DND-41 (cell line): ENCODE data around the gene NR5A1.

Source experiments
- ATAC-seq: fragments of 200-7000 bp; cut with Tn5 transposase; 3 replicates; pipeline ENCODE4 v1.9.1; 2021; ENCODE audit warnings: low read depth; ENCODE audit not compliant: insufficient read depth
- DNase-seq: peaks from one replicate; pipeline ENCODE4 v3.0.0-alpha.2; 2020
- H2AFZ ChIP-seq: 2 replicates; pipeline ENCODE4 v1.6.0; 2012; ENCODE audit warnings: low read depth, low read length
- H3K27ac ChIP-seq: 2 replicates; pipeline ENCODE4 v1.5.1; 2012; ENCODE audit warnings: low read length, inconsistent platforms
- H3K27me3 ChIP-seq: fragments of 200-600 bp; sonication (generic); 2 replicates; pipeline ENCODE4 v1.6.0; 2012; ENCODE audit warnings: low read length, mild to moderate bottlenecking, inconsistent platforms; ENCODE audit not compliant: insufficient read depth, poor library complexity
- H3K36me3 ChIP-seq: 2 replicates; pipeline ENCODE4 v1.5.1; 2012; ENCODE audit warnings: low read length, inconsistent platforms; ENCODE audit not compliant: insufficient read depth
- H3K4me1 ChIP-seq: 2 replicates; pipeline ENCODE4 v1.5.1; 2012; ENCODE audit warnings: mild to moderate bottlenecking, low read length; ENCODE audit not compliant: insufficient read depth
- H3K4me2 ChIP-seq: 2 replicates; pipeline ENCODE4 v1.6.0; 2012; ENCODE audit warnings: mild to moderate bottlenecking, moderate library complexity, low read length, inconsistent platforms; ENCODE audit not compliant: insufficient read depth
- H3K4me3 ChIP-seq, 2 experiments: fragments of 200-600 bp in 1 of 2; shearing (Covaris generic) in 1 of 2; 2 replicates each; pipeline ENCODE4 v1.5.1; 2012 to 2016; ENCODE audit warnings: inconsistent platforms in 2 of 2, low read length in 2 of 2, mild to moderate bottlenecking in 2 of 2, low read depth in 1 of 2, moderate library complexity in 1 of 2
- H3K79me2 ChIP-seq: 2 replicates; pipeline ENCODE4 v1.6.0; 2012; ENCODE audit warnings: low read length, inconsistent platforms; ENCODE audit not compliant: insufficient read depth
- H3K9ac ChIP-seq: 2 replicates; pipeline ENCODE4 v1.6.0; 2012; ENCODE audit warnings: low read depth, mild to moderate bottlenecking, inconsistent platforms, low read length, moderate library complexity
- H3K9me3 ChIP-seq: 2 replicates; pipeline ENCODE4 v1.5.1; 2012; ENCODE audit warnings: low read length, moderate library complexity, mild to moderate bottlenecking, inconsistent platforms; ENCODE audit not compliant: insufficient read depth, severe bottlenecking
- H4K20me1 ChIP-seq: 2 replicates; pipeline ENCODE4 v1.6.0; 2012; ENCODE audit warnings: low read length; ENCODE audit not compliant: insufficient read depth
- CTCF ChIP-seq: IDR thresholded peaks from 2 replicates; pipeline ENCODE4 v1.5.1; 2012; ENCODE audit warnings: borderline replicate concordance, low read length, moderate library complexity, mild to moderate bottlenecking; ENCODE audit not compliant: poor library complexity, severe bottlenecking; ENCODE audit errors: extremely low read depth
- EZH2 ChIP-seq: IDR thresholded peaks from 3 replicates; pipeline ENCODE4 v1.6.1; 2012; ENCODE audit warnings: borderline replicate concordance, low read depth, mild to moderate bottlenecking, moderate library complexity, low read length, inconsistent platforms; ENCODE audit not compliant: severe bottlenecking

The NR5A1 gene

GRCh38 chr9:124440786-124441185 is 66.4 kb downstream of the NR5A1 start:
- Histone ChIP-seq H3K36me3 (no peaks in the 10 kb centered on the region), H3K79me2 (no peaks in the 10 kb centered on the region), H3K9me3 (no peaks in the 10 kb centered on the region), H3K9ac (no peak overlapping the region), H3K4me3 (no peak overlapping the region), H4K20me1 (no peaks in the 10 kb centered on the region), H3K27ac (no peak overlapping the region), H3K4me1 (no peaks in the 10 kb centered on the region), H2AFZ (no peak overlapping the region), H3K4me2 (no peak overlapping the region), H3K27me3 (no peaks in the 10 kb centered on the region)
- no peak for DNase-seq
- TF ChIP-seq CTCF (no peak), EZH2 (no peak)
- ATAC-seq: no peak

GRCh38 chr9:124439686-124440243 is 67.4 kb downstream of the NR5A1 start:
- H3K4me3 ChIP-seq: no peak overlapping the region
- H3K9me3 ChIP-seq: no peaks in the 10 kb centered on the region
- H3K27ac ChIP-seq: no peak overlapping the region
- no peaks in the 10 kb centered on the region for H3K27me3 ChIP-seq
- H3K9ac ChIP-seq: no peak overlapping the region
- H4K20me1 ChIP-seq: no peaks in the 10 kb centered on the region
- H3K36me3 ChIP-seq: no peaks in the 10 kb centered on the region
- ATAC-seq (no peak), DNase-seq (no peak)
- no peak overlapping the region for H3K4me2 ChIP-seq
- no peak overlapping the region for H2AFZ ChIP-seq
- H3K79me2 ChIP-seq: no peaks in the 10 kb centered on the region
- TF ChIP-seq CTCF (no peak), EZH2 (no peak)
- no peaks in the 10 kb centered on the region for H3K4me1 ChIP-seq

GRCh38 chr9:124439086-124439485 is 68.1 kb downstream of the NR5A1 start:
- Histone ChIP-seq H4K20me1 (no peaks in the 10 kb centered on the region), H3K4me3 (no peak overlapping the region), H3K4me1 (no peaks in the 10 kb centered on the region), H3K36me3 (no peaks in the 10 kb centered on the region), H3K9ac (no peak overlapping the region), H2AFZ (no peak overlapping the region), H3K27ac (no peak overlapping the region), H3K79me2 (no peaks in the 10 kb centered on the region), H3K27me3 (no peaks in the 10 kb centered on the region), H3K4me2 (no peak overlapping the region), H3K9me3 (no peaks in the 10 kb centered on the region)
- ATAC-seq (no peak), DNase-seq (no peak)
- TF ChIP-seq EZH2: no peak
- no peak for TF ChIP-seq CTCF

GRCh38 chr9:124438091-124438490 is 69.1 kb downstream of the NR5A1 start:
- H3K79me2 ChIP-seq: no peaks in the 10 kb centered on the region
- TF ChIP-seq EZH2 (no peak), CTCF (no peak)
- no peaks in the 10 kb centered on the region for H3K4me1 ChIP-seq

More at GRCh38 chr9:124438091-124438490, 69.1 kb downstream of the NR5A1 start:
- ATAC-seq (no peak), DNase-seq (no peak)
- Histone ChIP-seq H4K20me1 (no peaks in the 10 kb centered on the region), H2AFZ (no peak overlapping the region), H3K27ac (no peak overlapping the region), H3K9ac (no peak overlapping the region), H3K4me2 (no peak overlapping the region), H3K4me3 (no peak overlapping the region), H3K27me3 (no peaks in the 10 kb centered on the region), H3K36me3 (no peaks in the 10 kb centered on the region), H3K9me3 (no peaks in the 10 kb centered on the region)
